Tibial artery (tissue), 4 donors: ENCODE data around the gene RNU5B-1.

Source experiments
- DNase-seq, 2 donors: peaks; one replicate each; pipeline ENCODE4 v3.0.0-alpha.2; 2019
- H3K27ac ChIP-seq, 2 donors: fragments of 200-600 bp; sonication (generic) in 1 of 2; 1 replicate in 1 of 2; 2 replicates in 1 of 2; pipeline ENCODE4 v1.5.1; 2018 to 2019; ENCODE audit warnings: mild to moderate bottlenecking in 1 of 2
- H3K27me3 ChIP-seq, 2 donors: fragments of 200-600 bp; sonication (generic) in 1 of 2; one replicate each; pipeline versions ENCODE4 v1.5.1 to v1.6.0; 2016 to 2019
- H3K36me3 ChIP-seq, 3 donors: fragments of 200-600 bp; sonication (generic) in 2 of 3; one replicate each; pipeline ENCODE4 v1.5.1; 2016 to 2019; ENCODE audit warnings: mild to moderate bottlenecking in 2 of 3
- H3K4me1 ChIP-seq, 4 donors: fragments of 200-600 bp; sonication (generic) in 2 of 4; 1 replicate in 3 of 4; 2 replicates in 1 of 4; pipeline ENCODE4 v1.5.1; 2016 to 2019
- H3K4me3 ChIP-seq, 2 donors: fragments of 200-600 bp; sonication (generic) in 1 of 2; 1 replicate in 1 of 2; 2 replicates in 1 of 2; pipeline ENCODE4 v1.5.1; 2018 to 2019; ENCODE audit warnings: mild to moderate bottlenecking in 2 of 2
- H3K9me3 ChIP-seq, 3 donors: fragments of 200-600 bp; sonication (generic) in 1 of 3; one replicate each; pipeline ENCODE4 v1.5.1; 2016 to 2019
- intact Hi-C: fragments of 100-400 bp; cut with DNase I; formaldehyde crosslinking; loops from one replicate; pipeline ENCODE4 v1.15.0; 2023; ENCODE audit warnings: low total_unique reads
- TF ChIP-seq, protein P1 (sequence below), 2 experiments: fragments of 200-600 bp in 1 of 2; fragments of 450-650 bp in 1 of 2; IDR thresholded peaks; one replicate each; pipeline ENCODE4 v1.5.1; 2017 to 2019; ENCODE audit warnings: antibody characterized with exemption in 2 of 2, mild to moderate bottlenecking in 1 of 2, moderate library complexity in 1 of 2

RNU5B-1 gene

DNA sequence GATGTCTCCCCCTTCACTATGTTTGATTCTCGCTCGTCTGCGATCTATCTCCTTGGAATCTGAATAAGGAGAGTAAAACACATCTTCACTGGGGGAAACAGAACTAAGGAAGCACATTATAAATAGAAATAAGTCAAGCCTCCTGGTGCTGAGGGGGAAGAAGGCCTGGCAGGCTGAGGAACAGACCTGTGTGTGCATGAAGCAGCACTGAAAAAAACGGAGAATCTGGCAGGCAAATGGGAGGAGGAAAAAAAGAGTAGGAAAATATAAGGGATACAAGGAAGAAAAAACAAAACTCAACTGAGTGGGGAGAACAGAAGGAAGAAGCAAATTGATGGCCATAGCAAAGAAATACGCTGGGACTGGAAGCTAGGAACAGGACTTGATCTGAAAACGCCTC, 43.5 kb upstream of the RNU5B-1 start:
- H3K9me3 ChIP-seq = no peaks in the 10 kb centered on the region
- intact Hi-C loops = no loop called here
- DNase-seq = no peak
- TF ChIP-seq, protein P1, sequence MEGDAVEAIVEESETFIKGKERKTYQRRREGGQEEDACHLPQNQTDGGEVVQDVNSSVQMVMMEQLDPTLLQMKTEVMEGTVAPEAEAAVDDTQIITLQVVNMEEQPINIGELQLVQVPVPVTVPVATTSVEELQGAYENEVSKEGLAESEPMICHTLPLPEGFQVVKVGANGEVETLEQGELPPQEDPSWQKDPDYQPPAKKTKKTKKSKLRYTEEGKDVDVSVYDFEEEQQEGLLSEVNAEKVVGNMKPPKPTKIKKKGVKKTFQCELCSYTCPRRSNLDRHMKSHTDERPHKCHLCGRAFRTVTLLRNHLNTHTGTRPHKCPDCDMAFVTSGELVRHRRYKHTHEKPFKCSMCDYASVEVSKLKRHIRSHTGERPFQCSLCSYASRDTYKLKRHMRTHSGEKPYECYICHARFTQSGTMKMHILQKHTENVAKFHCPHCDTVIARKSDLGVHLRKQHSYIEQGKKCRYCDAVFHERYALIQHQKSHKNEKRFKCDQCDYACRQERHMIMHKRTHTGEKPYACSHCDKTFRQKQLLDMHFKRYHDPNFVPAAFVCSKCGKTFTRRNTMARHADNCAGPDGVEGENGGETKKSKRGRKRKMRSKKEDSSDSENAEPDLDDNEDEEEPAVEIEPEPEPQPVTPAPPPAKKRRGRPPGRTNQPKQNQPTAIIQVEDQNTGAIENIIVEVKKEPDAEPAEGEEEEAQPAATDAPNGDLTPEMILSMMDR (IDR thresholded peaks at IDR 0.05) = no peak
- peaks cover 51 to 89% (median 58%) of the 10 kb centered on the region in 3 donors for H3K36me3 ChIP-seq
- H3K27ac ChIP-seq = no peak overlapping the region
- H3K4me3 ChIP-seq = no peak overlapping the region
- no peaks in the 10 kb centered on the region for H3K27me3 ChIP-seq
- H3K4me1 ChIP-seq = peaks cover 0 to 4% (median 0%) of the 10 kb centered on the region in 4 donors

DNA sequence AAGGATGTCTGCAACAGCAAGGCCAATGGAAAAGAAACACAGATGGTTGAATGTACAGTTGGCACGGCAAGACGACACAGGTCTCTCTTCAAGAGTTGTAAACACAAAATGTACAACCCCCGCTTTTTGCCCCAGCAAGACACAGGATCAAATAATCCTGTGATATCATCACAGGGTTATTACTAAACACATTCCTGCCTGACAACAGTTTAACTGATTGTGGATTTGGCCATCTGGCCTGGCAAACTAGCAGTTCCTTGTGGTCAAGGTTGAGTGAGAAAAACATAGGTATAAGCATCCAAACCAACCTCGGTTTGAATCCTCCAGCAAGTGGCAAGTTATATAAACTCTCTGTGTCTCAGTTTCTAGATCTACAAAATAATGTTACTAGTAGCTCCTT, 41.2 kb upstream of the RNU5B-1 start:
- intact Hi-C loops = no loop called here
- no peaks in the 10 kb centered on the region for H3K27me3 ChIP-seq
- TF ChIP-seq, protein P1 (IDR thresholded peaks at IDR 0.05) = no peak
- no peaks in the 10 kb centered on the region for H3K9me3 ChIP-seq
- H3K36me3 ChIP-seq = peaks cover 36 to 83% (median 51%) of the 10 kb centered on the region in 3 donors
- no peak for DNase-seq
- H3K4me1 ChIP-seq = peaks cover 0 to under 1% (median 0%) of the 10 kb centered on the region in 4 donors
- H3K27ac ChIP-seq = no peak overlapping the region
- no peak overlapping the region for H3K4me3 ChIP-seq

DNA sequence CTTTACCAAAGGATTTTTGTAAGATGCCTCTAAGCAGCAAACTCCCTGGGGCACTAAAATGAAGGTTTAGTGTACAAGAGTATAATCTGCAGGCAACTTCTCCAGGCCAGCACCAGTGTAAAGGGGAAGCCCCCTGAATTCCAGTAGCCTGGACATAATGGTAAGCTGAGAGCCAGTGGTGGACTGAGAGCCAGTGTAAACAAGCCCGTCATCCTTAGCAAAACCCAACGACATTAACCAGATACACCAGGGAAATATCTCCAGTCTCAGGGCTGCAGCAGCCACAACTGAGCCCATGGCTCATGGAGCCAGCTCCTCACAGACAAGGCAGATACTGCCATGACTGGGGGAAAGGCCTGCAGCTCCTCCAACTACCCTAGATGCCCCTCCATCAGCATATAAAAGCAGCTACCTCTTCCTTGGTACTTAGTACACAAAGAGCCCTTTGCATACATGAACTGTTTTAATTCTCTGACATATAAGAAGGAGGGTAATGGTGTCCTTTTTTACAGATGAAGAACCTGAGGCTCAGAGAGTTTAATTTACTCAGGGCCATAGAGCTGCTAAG, 39.5 kb upstream of the RNU5B-1 start:
- no peaks in the 10 kb centered on the region for H3K27me3 ChIP-seq
- TF ChIP-seq, protein P1 (IDR thresholded peaks at IDR 0.05) = no peak
- no peak overlapping the region for H3K4me3 ChIP-seq
- no peaks in the 10 kb centered on the region for H3K9me3 ChIP-seq
- DNase-seq = no peak
- no peaks in the 10 kb centered on the region for H3K4me1 ChIP-seq
- H3K27ac ChIP-seq = no peak overlapping the region
- peaks cover 25 to 82% (median 37%) of the 10 kb centered on the region in 3 donors for H3K36me3 ChIP-seq
- intact Hi-C loops = no loop called here

DNA sequence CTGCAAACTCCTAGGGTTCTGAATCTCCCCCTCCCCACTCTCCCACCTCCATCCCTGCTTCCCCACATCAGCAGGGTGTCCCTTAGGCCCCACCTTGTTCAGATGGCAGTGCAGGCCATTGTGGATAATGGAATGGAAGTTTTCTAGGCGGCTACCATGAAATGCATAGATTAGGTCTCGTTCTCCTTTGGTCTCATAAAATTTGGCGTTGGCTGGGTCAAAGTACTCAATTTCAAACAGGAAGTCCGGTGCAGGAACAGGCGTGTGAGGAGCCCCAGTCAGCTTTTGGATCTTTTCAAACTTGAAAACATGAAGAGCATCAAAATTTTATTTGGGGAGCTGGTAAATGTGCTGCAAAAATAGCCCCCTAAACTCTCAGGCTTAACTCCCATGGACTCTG, 38.0 kb upstream of the RNU5B-1 start:
- intact Hi-C loops = no loop called here
- TF ChIP-seq, protein P1 (IDR thresholded peaks at IDR 0.05) = no peak
- no peaks in the 10 kb centered on the region for H3K9me3 ChIP-seq
- peaks cover 10 to 73% (median 26%) of the 10 kb centered on the region in 3 donors for H3K36me3 ChIP-seq
- peaks cover 0 to 4% (median 0%) of the 10 kb centered on the region in 4 donors for H3K4me1 ChIP-seq
- H3K27ac ChIP-seq = no peak overlapping the region
- H3K27me3 ChIP-seq = no peaks in the 10 kb centered on the region
- no peak overlapping the region for H3K4me3 ChIP-seq
- no peak for DNase-seq

DNA sequence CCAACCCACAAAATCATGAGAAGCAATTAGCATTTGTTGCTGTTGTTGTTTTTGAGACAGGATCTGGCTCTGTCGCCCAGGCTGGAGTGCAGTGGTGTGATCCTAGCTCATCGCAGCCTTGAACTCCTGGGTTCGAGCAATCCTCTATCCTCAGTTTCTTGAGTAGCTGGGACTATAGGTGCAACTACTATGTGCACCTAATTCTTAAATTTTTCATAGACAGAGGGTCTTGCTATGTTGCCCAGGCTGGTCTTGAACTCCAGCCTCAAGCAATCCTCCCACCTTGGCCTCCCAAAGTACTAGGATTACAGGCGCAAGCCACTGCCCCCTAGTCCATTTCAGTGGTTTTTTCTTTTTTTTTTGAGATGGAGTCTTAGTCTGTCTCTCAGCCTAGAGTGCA, 36.1 kb upstream of the RNU5B-1 start:
- Histone ChIP-seq H3K27ac (no peak overlapping the region), H3K9me3 (no peaks in the 10 kb centered on the region), H3K4me3 (no peak overlapping the region), H3K4me1 (peaks cover 0 to 5% (median 0%) of the 10 kb centered on the region in 4 donors), H3K27me3 (no peaks in the 10 kb centered on the region), H3K36me3 (peaks cover 0 to 57% (median 8%) of the 10 kb centered on the region in 3 donors)
- TF ChIP-seq, protein P1 (IDR thresholded peaks at IDR 0.05) = no peak
- no peak for DNase-seq
- intact Hi-C loops = no loop called here
